AG04449 (cell line): ENCODE results near the gene QPCT.

Experiments used
- CTCF ChIA-PET: fragments of 350-600 bp; formaldehyde crosslinking; extraction: SDS; loops from one replicate; lab custom pipeline; 2021; ENCODE audit warnings: antibody characterized with exemption; lab: Yijun Ruan, JAX
- POLR2A ChIA-PET: fragments of 400-600, 350-600 bp; formaldehyde crosslinking; extraction: SDS; loops from one replicate; lab custom pipeline; 2020; ENCODE audit warnings: antibody characterized with exemption, inconsistent platforms; lab: Yijun Ruan, JAX
- DNase-seq: peaks from one replicate; pipeline ENCODE4 v3.0.0-alpha.2; 2010; ENCODE audit warnings: low read depth, low spot score
- H3K4me3 ChIP-seq: 2 replicates; pipeline ENCODE4 v1.5.1; 2011; ENCODE audit warnings: low read depth, mild to moderate bottlenecking, control low read depth, low read length
- TF ChIP-seq, protein P1 (sequence below): IDR thresholded peaks from one replicate; pipeline ENCODE4 v1.5.1; 2011; ENCODE audit warnings: mild to moderate bottlenecking, moderate library complexity, low read length, control low read depth, inconsistent platforms; ENCODE audit not compliant: insufficient read depth; ENCODE audit errors: missing control alignments

The QPCT gene

DNA sequence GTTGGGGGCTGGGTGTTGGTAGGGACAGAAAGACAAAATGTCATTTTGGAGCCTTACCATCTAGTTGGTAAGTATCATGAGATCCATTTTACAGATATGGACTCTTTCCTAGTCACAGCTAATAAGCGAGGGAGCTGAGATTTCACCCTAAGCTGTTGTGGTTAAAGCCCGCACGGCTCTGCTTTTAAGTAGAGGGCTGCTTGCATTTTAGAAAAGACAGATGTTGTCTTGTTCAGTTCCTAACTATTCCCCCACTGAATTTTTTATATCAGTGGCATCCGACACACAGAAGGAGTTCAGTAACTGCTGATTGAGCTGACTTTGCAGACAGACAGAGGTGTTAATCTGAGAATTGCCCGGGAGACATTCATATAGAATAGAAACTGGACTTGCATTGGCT lies 3.7 kb downstream of the QPCT start:
- TF ChIP-seq, protein P1, sequence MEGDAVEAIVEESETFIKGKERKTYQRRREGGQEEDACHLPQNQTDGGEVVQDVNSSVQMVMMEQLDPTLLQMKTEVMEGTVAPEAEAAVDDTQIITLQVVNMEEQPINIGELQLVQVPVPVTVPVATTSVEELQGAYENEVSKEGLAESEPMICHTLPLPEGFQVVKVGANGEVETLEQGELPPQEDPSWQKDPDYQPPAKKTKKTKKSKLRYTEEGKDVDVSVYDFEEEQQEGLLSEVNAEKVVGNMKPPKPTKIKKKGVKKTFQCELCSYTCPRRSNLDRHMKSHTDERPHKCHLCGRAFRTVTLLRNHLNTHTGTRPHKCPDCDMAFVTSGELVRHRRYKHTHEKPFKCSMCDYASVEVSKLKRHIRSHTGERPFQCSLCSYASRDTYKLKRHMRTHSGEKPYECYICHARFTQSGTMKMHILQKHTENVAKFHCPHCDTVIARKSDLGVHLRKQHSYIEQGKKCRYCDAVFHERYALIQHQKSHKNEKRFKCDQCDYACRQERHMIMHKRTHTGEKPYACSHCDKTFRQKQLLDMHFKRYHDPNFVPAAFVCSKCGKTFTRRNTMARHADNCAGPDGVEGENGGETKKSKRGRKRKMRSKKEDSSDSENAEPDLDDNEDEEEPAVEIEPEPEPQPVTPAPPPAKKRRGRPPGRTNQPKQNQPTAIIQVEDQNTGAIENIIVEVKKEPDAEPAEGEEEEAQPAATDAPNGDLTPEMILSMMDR, result no peak
- no peak overlapping the region for H3K4me3 ChIP-seq
- POLR2A ChIA-PET, result no interaction called here
- no peak for DNase-seq
- CTCF ChIA-PET, result interaction anchor here (1.2 kb wide), 1 partner anchor 10 kb away, joined by 3 read pairs; no protein-coding TSS in a partner anchor

DNA sequence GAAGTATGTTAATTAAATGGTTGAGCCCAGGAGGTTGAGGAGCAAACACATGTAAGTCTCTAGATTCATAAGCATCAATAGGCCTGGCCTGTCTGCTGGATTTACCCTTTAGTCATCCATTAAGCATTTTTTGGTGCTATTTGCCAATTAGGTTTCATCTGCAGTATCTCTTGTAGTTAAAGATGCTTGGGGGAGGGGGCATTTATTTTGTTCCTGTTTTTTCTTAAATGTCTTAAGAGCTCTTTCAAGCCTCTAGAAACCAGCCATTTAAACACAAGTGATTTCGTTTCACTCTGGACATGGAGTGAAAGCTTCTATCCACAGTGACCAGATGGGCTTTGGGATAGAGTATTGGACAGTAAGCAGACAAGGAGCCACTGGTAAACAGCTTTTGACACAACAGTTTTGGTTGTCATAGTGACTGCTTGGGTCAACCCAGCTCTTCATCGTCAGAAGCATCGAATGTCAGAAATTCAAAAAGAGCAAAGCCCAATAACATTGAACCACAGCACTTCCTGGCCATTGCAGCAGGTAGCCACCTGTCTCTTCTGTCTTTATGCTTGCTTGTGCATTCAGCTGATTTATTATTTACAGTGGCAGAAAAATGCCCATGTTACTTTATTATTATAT lies 4.9 kb downstream of the QPCT start:
- ChIA-PET POLR2A (no interaction called here), CTCF (interaction anchor here (0.9 to 1.3 kb wide), 4 partner anchors 9 to 528 kb away, joined by 3 to 5 read pairs (median 4); no protein-coding TSS in a partner anchor)
- H3K4me3 ChIP-seq, result no peak overlapping the region
- TF ChIP-seq, protein P1, result no peak
- no peak for DNase-seq

DNA sequence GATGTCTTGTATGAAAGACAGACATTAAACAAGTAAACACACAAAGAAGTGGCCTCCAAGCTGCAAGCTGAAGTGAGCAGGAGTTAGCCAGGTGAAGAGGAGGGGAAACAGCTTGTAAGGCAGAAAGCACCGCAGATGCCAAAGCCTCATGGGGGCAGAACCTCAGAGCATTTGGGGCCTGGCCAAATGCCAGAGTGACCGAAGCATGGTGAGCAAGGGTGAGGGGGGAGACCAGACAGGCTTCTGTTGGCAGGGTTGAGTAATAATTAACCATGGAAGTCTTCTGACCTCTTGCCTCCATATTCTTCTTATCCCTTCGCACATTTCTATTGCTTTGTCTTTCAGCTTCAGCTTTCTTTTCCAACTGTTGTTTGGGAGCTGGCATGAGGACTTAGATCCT lies 5.6 kb downstream of the QPCT start:
- DNase-seq, result no peak
- H3K4me3 ChIP-seq, result no peak overlapping the region
- POLR2A ChIA-PET, result no interaction called here
- TF ChIP-seq, protein P1, result no peak
- CTCF ChIA-PET, result interaction anchor here (0.9 to 1.3 kb wide), 3 partner anchors 9 to 527 kb away, joined by 3 to 5 read pairs (median 4); no protein-coding TSS in a partner anchor

DNA sequence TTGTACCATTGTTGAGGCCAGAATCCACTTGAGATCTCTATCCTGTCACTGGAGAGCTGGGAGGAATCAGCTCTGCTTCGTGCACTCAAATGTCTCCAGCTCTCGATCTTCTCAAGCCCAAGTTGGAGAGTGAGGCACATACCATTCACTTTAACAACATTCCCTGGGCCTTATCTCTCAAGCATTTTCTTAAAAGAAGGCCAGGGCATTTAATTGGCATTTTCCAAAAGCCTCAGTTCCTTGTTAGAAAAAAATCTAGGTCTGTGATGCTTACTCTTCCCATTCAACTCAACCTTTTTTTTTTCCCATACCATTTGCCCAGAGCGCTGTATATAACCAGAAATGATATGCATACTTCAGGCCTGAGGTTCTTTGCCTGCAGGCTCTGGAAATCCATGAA lies 10.1 kb downstream of the QPCT start:
- TF ChIP-seq, protein P1, result no peak
- POLR2A ChIA-PET, result no interaction called here
- H3K4me3 ChIP-seq, result no peak overlapping the region
- no peak for DNase-seq
- CTCF ChIA-PET, result interaction anchor here (0.7 kb wide), 1 partner anchor 20 kb away, joined by 3 read pairs; no protein-coding TSS in a partner anchor

DNA sequence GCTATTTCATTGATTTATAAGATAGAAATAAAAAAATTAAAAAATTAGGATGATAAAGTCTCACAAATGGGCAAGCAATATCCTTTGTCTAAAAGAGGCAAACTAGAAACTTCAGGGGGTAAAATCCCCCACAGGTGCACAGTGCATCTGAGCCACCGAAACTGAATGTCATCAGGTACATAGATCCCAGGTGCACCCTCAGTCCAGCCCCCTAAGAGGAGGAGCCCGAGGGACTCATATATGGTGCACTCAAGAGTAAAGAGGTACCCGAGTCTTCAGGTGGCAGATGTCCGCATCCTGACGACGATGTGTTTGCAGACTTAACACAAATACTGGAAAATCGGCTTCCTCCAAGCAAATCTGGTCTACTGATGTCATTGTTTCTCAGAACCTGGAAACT lies 11.3 kb downstream of the QPCT start:
- DNase-seq, result no peak
- TF ChIP-seq, protein P1, result no peak
- ChIA-PET CTCF (no interaction called here), POLR2A (no interaction called here)
- H3K4me3 ChIP-seq, result no peak overlapping the region

DNA sequence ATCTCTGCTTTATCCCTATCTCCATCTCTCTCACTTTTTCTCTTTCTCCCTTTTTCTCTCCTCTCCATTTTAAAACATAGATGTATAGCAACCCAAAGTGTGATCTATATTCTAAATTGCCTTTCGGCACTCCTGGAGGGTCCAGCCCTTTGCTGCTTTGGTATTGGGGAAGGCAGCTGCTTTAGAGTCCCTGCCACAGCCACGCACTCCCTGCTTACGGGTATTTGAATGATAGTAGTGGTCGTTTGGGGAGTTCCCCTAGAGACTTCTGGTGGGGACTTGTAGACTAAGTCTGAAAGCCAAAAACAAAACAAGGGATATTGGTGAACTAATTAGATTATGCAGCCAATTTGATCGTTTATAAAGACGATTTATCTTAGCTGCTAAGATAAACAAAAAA lies 11.9 kb downstream of the QPCT start:
- TF ChIP-seq, protein P1, result no peak
- POLR2A ChIA-PET, result no interaction called here
- H3K4me3 ChIP-seq, result no peak overlapping the region
- CTCF ChIA-PET, result interaction anchor here (0.9 kb wide), 1 partner anchor 13 kb away, joined by 4 read pairs; no protein-coding TSS in a partner anchor
- DNase-seq, result no peak
